SIG-M5 treated with dmso at 0.1 percent for 504 hours (cell line): ENCODE results near the gene MICU2.
A peak's percentile ranks its signal among the peaks of the same experiment; 100 is the strongest.

Experiments used
- DNase-seq: peaks from one replicate; lab custom pipeline; 2025; ENCODE audit not compliant: unreplicated experiment; lab: John Stamatoyannopoulos, UW

MICU2 gene

DNA sequence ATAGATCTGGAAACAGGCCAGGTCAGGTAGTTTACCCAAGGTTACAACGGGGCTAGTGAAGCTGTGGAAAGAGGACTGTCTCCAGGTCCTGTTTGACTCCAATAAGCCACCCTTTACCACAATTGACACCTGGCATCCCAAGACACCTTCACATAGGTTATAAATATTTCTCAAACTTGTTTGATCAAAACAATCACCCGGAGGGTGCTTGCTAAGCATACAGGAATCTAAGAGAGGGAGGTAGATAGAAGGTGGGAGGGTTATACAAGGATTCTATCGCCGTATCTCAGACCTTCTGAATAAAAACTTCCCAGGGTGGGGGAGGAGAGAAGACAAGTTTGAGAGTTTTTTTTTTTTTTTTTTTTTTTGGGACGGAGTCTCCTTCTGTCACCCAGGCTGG is 55.4 kb downstream of the MICU2 start:
- no peak for DNase-seq

DNA sequence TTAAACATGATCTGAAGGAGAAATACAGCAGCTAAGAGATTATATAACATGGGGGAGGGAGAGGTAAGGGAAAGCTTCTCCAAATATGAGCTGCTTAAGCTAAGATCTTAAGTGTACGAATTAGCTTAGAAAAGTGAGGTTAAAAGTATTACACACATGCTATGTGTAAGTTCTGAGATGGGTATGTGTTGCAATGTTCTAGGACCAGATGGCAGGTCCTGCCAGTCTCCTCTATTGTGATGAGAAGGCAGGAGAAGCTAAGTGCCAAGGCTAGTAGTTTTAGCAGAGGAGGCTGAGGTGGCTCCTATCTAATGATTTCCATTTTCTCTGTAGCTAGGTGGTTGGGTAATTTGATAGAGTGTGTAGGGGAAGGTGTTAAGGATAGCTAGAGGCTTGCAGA is 57.6 kb downstream of the MICU2 start:
- DNase-seq, result peak; percentile 20

DNA sequence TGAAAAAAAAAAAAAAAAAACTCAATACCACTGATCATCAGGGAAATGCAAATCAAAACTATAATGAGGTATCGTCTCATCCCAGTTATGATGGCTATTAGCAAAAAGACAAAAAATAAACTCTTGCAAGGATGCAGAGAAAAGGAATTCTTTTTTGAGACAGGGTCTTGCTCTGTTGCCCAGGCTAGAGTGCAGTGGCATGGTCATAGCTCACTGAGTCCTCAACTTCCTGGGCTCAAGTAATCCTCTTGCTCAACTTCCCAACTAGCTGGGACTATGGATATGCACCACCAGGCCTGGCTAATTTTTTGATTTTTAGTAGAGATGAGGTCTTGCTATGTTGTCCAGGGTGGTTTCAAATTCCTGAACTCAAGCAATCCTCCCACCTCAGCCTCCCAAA is 59.5 kb downstream of the MICU2 start:
- no peak for DNase-seq

GRCh38 chr13:21542563-21542962 is 61.4 kb downstream of the MICU2 start:
- no peak for DNase-seq

DNA sequence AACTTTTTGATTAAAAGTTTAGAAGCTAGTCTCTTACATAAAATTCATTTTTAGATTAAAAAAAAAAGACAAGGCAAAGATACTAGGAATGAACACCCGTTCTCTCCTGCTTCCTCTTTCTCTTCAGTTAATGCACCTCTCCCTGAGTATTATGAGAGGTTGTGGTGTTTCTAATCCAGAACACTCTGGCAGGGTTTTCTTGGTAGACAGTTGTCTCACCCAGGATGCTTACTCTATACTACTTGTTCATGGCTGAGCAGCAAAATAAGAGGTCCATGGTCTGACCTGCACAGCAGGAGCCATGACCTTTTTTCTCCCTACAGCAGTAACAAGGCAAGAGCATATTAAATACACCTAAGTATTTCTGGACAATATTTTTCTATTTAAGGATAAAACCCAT is 62.0 kb downstream of the MICU2 start:
- peak; percentile 3 for DNase-seq

- peak; percentile 10 for DNase-seq
Measured at GRCh38 chr13:21541271-21541670, 62.7 kb downstream of the MICU2 start.

DNA sequence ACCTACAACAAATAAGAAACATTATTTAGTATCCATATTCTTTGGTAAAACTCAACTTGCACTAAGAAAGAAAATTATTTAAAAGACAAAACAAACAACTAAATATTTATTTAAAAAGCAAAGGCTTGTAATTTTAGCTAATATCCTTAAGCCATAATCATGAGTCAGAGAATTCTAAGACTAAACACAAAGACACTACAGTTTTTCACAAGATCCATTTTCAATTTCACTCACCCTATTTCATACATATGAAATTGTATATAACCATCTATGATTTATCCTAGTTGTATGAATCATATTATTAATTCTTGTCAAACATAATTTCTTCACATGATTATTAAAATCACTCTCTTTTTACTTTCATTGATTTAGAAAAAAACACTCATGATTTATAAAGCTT is 64.3 kb downstream of the MICU2 start:
- DNase-seq, result no peak

DNA sequence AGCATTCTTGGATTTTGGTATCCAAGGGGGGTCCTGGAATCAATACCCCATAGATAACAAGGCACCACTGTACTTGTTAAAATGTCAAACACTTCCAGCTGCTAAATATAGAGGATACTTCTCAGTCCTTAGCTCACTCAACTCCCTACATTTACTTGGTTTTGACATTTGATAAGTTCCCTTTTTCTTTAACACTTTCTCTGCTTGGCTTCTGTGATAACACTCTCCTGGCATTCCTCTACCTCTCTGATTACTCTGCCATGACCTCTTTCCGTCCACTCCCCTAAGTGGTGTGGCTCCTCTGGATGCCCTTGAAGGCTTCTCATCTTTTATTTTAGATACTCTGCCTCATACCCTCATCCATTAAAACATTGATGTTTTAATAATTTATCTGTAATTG is 65.2 kb downstream of the MICU2 start:
- peak; percentile 5 for DNase-seq

DNA sequence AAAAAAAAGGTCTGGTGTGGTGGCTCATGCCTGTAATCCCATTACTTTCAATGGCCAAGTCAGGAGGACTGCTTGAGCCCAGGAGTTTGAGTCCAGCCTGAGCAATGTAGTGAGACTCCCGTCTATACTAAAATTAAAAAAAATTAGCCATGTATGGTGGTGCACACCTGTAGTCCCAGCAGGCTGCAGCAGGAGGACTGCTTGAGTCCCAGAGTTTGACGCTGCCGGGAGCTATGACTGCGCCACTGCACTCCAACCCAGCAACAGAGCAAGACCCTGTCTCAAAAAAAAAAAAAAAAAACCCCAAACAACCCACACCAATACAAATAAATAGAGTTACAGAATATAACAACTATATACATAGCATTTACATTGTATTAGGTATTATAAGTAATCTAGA is 65.7 kb downstream of the MICU2 start:
- DNase-seq, result no peak

GRCh38 chr13:21537105-21537504 is 66.9 kb downstream of the MICU2 start:
- DNase-seq, result peak; percentile 13

- DNase-seq, result no peak
Measured at GRCh38 chr13:21534760-21535159, 69.2 kb downstream of the MICU2 start.

DNA sequence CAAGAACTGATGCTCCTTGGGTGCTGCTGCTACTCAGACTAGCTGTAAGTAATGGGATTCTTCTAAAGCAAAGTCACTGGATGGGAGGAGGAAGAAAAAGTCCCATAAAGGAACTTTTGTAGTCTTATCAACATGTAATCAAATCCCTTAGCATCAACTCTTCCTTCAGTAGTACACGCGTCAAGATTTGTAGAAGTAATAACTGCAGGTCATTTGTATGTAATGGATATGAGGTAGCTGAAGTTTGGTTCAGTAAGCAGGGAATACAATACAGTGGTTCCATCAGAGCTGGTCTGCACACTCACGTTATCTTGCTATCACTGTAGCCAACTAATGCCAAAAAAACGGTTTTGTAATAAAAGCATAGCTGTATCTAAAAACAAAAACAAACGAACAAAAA is 72.5 kb downstream of the MICU2 start:
- no peak for DNase-seq

GRCh38 chr13:21530656-21531055 is 73.3 kb downstream of the MICU2 start:
- no peak for DNase-seq

DNA sequence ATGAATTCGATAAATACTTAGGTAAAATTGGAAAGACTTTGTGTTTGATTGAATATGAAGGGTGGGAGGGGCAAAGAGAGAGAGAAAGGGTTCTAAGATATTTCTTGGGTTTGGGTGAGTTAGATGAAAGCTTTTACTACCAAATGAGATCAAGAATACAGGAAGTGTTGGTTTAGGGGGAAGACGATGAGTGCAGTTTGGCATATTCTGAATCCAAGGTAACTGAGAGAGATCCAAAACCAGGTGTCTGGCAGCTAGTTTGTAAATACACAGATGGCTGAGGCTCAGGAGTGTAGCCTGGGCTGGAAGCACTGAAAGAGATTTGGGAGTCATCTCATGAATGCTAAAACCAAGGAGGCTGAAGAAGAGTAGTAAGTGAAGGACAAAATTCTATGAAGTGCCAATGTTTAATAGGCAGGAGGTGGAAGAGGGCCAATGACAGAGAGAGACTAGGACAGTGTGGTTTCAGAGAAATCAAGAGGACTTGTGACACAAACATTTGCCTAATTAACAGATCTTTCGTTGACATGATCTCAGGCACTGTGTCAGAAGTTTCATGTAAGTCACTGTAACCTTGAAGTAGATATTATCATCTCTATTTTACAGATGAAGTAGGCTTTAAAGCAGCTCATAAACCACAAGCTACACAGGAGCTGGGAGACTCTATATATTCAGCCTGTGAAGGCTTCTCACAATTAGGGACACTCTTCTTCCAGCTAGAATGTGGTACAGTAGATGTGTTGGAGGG is 74.7 kb downstream of the MICU2 start:
- no peak for DNase-seq

- DNase-seq, result no peak
Measured at GRCh38 chr13:21528616-21529015, 75.4 kb downstream of the MICU2 start.

- DNase-seq, result no peak
Measured at GRCh38 chr13:21526707-21527540, 77.0 kb downstream of the MICU2 start.

DNA sequence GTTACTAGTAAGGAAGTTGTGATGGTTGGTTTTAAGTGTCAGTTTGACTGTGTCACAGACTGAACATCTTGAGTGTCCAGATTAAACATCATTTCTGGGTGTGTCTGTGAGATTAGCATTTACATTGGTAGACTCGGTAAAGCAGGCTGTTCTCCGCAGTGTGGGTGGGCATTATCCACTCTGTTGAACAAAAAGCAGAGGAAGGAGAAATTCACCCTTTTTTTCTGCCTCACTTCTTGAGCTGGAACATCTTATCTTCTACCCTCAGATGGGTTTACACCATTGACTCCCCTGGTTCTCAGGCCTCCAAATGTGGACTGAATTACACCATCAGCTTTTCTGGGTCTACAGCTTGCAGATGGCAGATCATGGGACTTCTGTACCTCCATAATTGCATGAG is 81.1 kb downstream of the MICU2 start:
- no peak for DNase-seq

GRCh38 chr13:21522130-21522529 is 81.8 kb downstream of the MICU2 start:
- no peak for DNase-seq

DNA sequence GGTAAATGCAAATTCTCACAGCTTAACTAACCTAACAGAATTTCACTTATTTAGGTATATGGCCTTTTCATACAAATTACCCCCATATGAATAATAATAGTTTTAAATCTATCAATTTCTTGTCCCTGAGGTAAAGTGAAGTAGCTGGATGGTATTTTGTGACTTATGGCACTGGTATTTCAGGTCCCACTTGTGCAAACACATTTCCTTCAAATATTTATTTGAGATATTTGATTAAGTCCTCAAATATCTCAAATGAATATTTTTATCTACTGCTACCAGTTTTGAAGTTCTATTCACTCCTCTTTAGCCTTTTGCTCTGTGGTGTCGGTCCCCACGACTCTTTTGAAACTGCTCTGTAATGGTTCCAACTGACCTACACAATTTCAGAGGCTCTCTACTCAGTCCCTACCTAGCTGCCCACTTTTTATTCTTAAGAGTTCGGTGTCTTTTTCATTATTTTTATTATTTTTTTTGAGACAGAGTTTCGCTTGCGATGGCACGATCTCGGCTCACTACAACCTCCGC is 85.3 kb downstream of the MICU2 start:
- DNase-seq, result no peak

- no peak for DNase-seq
Measured at GRCh38 chr13:21517576-21517975, 86.4 kb downstream of the MICU2 start.

GRCh38 chr13:21516805-21517204 is 87.2 kb downstream of the MICU2 start:
- DNase-seq, result no peak

DNA sequence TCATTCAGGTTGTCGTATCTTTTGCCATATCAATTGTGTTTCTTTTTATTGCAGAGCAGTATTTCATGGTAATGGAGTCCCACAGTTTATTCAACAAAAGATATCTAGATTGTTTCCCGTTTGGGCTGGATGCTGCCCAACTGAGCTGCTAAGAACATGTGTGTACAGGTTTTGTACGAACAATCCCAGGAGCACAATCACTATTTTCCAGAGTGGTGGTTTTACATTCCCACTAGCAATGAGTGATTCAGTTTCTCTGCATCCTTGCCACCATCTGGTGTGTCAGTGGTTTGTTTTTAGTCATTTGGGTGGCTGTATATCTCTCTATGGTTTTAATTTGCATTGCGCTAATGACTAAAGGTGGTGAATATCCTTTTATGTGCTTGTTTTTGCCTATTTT is 92.1 kb downstream of the MICU2 start:
- DNase-seq, result no peak
